ENCODE measurements around the gene PRR14.

DNA sequence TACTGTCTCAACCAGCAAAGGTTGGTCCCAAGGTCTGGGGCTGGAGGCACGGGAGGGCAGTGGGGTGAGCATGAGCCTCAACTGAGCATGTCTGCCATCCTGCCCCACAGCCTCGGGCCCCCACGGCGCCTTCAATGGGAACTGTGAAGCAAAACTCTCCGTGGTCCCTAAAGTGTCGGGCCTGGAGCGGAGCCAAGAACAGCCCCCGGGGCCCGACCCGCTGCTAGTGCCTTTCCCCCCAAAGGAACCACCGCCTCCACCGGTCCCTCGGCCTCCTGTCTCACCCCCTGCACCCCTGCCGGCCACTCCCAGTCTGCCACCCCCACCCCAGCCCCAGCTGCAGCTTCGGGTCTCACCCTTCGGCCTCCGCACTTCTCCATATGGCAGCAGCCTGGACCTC is 11.7 kb downstream of the PRR14 start:
- TF ChIP-seq POLR2A (IDR thresholded peaks at IDR 0.05): no peak
- TF ChIP-seq, protein P1, sequence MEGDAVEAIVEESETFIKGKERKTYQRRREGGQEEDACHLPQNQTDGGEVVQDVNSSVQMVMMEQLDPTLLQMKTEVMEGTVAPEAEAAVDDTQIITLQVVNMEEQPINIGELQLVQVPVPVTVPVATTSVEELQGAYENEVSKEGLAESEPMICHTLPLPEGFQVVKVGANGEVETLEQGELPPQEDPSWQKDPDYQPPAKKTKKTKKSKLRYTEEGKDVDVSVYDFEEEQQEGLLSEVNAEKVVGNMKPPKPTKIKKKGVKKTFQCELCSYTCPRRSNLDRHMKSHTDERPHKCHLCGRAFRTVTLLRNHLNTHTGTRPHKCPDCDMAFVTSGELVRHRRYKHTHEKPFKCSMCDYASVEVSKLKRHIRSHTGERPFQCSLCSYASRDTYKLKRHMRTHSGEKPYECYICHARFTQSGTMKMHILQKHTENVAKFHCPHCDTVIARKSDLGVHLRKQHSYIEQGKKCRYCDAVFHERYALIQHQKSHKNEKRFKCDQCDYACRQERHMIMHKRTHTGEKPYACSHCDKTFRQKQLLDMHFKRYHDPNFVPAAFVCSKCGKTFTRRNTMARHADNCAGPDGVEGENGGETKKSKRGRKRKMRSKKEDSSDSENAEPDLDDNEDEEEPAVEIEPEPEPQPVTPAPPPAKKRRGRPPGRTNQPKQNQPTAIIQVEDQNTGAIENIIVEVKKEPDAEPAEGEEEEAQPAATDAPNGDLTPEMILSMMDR (IDR thresholded peaks at IDR 0.05): no peak

All from uterus (tissue), 2 donors.